ENCODE results near the gene STRA8.

STRA8 gene

GRCh38 chr7:135240441-135240840 is 6.8 kb downstream of the STRA8 start:
- DNase-seq, result no peak

GRCh38 chr7:135242096-135242684 is 8.6 kb downstream of the STRA8 start:
- DNase-seq, result no peak

GRCh38 chr7:135245226-135246190 is 11.9 kb downstream of the STRA8 start:
- DNase-seq, result no peak

- no peak for DNase-seq
These were observed 12.7 kb downstream of the STRA8 start for GRCh38 chr7:135246191-135246825.

GRCh38 chr7:135247746-135248471 is 14.3 kb downstream of the STRA8 start:
- DNase-seq, result no peak

GRCh38 chr7:135248546-135248945 is 14.9 kb downstream of the STRA8 start:
- no peak for DNase-seq

GRCh38 chr7:135251496-135252391 is 18.1 kb downstream of the STRA8 start:
- DNase-seq, result no peak

- DNase-seq, result no peak
These were observed 20.5 kb downstream of the STRA8 start for GRCh38 chr7:135253851-135254771.

GRCh38 chr7:135257790-135258189 is 24.2 kb downstream of the STRA8 start:
- DNase-seq, result no peak

GRCh38 chr7:135258585-135258984 is 24.9 kb downstream of the STRA8 start:
- DNase-seq, result no peak

- no peak for DNase-seq
These were observed 26.1 kb downstream of the STRA8 start for GRCh38 chr7:135259702-135260101.

- DNase-seq, result no peak
These were observed 26.8 kb downstream of the STRA8 start for GRCh38 chr7:135260470-135260869.

- DNase-seq, result no peak
These were observed 27.5 kb downstream of the STRA8 start for GRCh38 chr7:135260930-135261721.

- no peak for DNase-seq
These were observed 29.1 kb downstream of the STRA8 start for GRCh38 chr7:135262623-135263320.

- DNase-seq, result no peak
These were observed 29.8 kb downstream of the STRA8 start for GRCh38 chr7:135263321-135263970.

GRCh38 chr7:135265637-135266036 is 32.0 kb downstream of the STRA8 start:
- DNase-seq, result no peak

GRCh38 chr7:135269921-135270320 is 36.3 kb downstream of the STRA8 start:
- no peak for DNase-seq

GRCh38 chr7:135270577-135271254 is 37.1 kb downstream of the STRA8 start:
- DNase-seq, result no peak

All from NCI-H2029 (cell line).